Cardiac muscle cell (in vitro differentiated cells and primary cell): ENCODE results near the gene TMEM176A. TPM values are rescaled to one million over a fixed set of nuclear protein-coding genes. Genes with fewer than 3 reads are reported as not detected.

Experiments
- DNase-seq, 2 donors: peaks; one replicate each; pipeline versions ENCODE4 v3.0.0 to v3.0.0-alpha.2; 2010 to 2017; ENCODE audit warnings: low read depth in 1 of 2, low spot score in 1 of 2
- H3K27ac ChIP-seq: fragments of 200-600 bp; sonication (generic); 2 replicates; pipeline ENCODE4 v1.5.1; 2016
- H3K27me3 ChIP-seq: fragments of 200-600 bp; sonication (generic); 2 replicates; pipeline ENCODE4 v1.6.0; 2016; ENCODE audit warnings: control low read depth
- H3K36me3 ChIP-seq: fragments of 200-600 bp; sonication (generic); 2 replicates; pipeline ENCODE4 v1.5.1; 2016; ENCODE audit warnings: control low read depth
- H3K4me1 ChIP-seq: fragments of 200-600 bp; sonication (generic); 2 replicates; pipeline ENCODE4 v1.8.1; 2017; ENCODE audit warnings: low read depth, mild to moderate bottlenecking, mixed run types
- H3K4me3 ChIP-seq: fragments of 200-600 bp; sonication (generic); 2 replicates; pipeline ENCODE4 v1.5.1; 2016; ENCODE audit warnings: mild to moderate bottlenecking
- H3K9me3 ChIP-seq: fragments of 200-600 bp; sonication (generic); 2 replicates; pipeline ENCODE4 v1.5.1; 2017; ENCODE audit warnings: low read depth, mild to moderate bottlenecking, control low read depth
- polyA plus RNA-seq: library from polyadenylated mRNA; unstranded; fragments of >200 nt; fragmentation: Nextera tagmentation; extraction: Ambion mirVana; gene quantifications from 2 replicates; pipeline ENCODE4 v1.2.1, GENCODE V29; 2016
- total RNA-seq: library from RNA; depleted of rRNA; stranded (reverse); fragments of >200 nt; gene quantifications from 2 replicates; pipeline ENCODE4 v1.2.3, GENCODE V29; 2016
- TF ChIP-seq, protein P1 (sequence below): IDR thresholded peaks from 2 replicates; pipeline ENCODE4 v1.5.1; 2012; ENCODE audit warnings: low read depth, mild to moderate bottlenecking, low read length

The TMEM176A gene
- total and polyA plus RNA-seq, 2 experiments from 2014 or later = 18.2 to 32.1 TPM

DNA sequence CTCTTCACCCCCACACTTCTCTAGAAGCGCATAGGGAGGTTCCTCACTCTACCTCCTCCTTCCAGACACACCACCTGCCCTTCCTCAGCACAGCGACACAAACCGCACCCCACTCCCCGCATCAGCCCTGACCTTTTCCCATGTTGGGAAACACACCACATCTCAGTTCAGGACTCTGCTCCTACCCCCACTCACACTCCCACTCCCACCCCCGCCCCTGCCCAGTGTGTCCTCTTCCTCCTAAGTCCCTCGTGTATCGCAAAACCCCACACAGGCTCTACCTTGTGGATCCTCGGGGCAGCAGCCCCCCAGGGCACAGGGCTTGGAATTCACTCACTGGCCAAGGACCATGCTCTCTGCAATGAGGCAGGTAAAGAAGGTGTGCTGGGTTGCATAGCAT, 47.5 kb downstream of the TMEM176A start:
- Histone ChIP-seq H3K27ac (no peak overlapping the region), H3K4me1 (peaks cover 8% of the 10 kb centered on the region), H3K27me3 (peaks cover 4% of the 10 kb centered on the region), H3K9me3 (no peaks in the 10 kb centered on the region), H3K4me3 (no peak overlapping the region), H3K36me3 (no peaks in the 10 kb centered on the region)
- TF ChIP-seq, protein P1, sequence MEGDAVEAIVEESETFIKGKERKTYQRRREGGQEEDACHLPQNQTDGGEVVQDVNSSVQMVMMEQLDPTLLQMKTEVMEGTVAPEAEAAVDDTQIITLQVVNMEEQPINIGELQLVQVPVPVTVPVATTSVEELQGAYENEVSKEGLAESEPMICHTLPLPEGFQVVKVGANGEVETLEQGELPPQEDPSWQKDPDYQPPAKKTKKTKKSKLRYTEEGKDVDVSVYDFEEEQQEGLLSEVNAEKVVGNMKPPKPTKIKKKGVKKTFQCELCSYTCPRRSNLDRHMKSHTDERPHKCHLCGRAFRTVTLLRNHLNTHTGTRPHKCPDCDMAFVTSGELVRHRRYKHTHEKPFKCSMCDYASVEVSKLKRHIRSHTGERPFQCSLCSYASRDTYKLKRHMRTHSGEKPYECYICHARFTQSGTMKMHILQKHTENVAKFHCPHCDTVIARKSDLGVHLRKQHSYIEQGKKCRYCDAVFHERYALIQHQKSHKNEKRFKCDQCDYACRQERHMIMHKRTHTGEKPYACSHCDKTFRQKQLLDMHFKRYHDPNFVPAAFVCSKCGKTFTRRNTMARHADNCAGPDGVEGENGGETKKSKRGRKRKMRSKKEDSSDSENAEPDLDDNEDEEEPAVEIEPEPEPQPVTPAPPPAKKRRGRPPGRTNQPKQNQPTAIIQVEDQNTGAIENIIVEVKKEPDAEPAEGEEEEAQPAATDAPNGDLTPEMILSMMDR = no peak
- DNase-seq = no peak

DNA sequence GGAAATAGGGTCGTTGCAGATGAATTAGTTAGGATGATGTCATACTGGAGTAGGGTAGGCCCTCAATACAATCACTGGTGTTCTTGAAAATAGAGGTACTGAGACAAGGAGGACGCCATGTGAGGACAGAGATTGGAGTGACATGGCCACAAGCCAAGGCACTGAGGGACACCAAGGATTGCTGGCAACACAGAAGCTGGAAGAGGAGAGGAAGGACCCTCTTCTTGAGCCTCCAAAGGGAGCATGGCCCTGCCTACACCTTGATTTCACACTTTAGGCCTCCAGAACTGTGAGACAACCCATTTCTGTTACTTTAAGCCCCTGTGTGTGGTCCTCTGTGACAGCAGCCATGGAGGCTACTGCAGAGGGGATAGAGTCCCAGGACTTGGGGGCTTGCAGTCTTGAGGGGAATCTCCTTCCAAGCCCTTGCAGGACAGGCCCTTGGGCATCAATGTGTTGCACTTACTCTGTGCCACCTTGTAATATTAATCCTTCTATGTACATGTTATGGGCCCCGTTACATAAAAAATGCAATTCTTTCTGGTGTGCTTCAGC, 48.1 kb downstream of the TMEM176A start:
- H3K27ac ChIP-seq = no peak overlapping the region
- no peaks in the 10 kb centered on the region for H3K9me3 ChIP-seq
- H3K27me3 ChIP-seq = peaks cover 4% of the 10 kb centered on the region
- TF ChIP-seq, protein P1 = no peak
- H3K4me1 ChIP-seq = peaks cover 8% of the 10 kb centered on the region
- H3K4me3 ChIP-seq = no peak overlapping the region
- DNase-seq = no peak
- no peaks in the 10 kb centered on the region for H3K36me3 ChIP-seq

DNA sequence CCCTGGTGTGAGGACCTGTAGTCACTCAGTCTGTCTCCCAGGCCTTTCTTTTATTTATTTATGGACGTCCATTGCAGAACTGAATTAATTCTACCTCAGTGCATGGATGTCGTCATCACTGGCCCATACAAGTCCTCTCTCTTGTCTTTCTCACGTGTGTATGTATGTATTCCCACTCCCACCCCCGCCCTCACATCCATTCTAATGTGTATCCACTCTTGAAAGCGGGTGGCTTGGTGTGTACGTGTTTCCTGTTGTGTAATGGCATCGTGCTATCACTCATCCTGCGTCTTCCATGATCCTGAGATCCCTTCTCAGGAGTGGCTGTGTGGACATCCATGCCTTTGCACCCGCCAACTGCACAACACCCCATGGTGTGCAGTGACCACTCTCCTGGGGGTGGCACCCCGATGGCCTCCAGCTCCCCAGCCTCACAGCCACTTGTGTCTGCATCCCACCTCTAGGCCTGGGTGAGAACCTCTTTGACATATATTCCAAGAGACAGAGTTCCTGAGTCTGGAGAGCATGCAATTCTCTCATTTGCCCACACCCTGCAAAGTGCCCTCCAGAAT, 48.7 kb downstream of the TMEM176A start:
- H3K9me3 ChIP-seq = no peaks in the 10 kb centered on the region
- H3K27ac ChIP-seq = no peak overlapping the region
- peaks cover 4% of the 10 kb centered on the region for H3K27me3 ChIP-seq
- peaks cover 8% of the 10 kb centered on the region for H3K4me1 ChIP-seq
- H3K36me3 ChIP-seq = no peaks in the 10 kb centered on the region
- TF ChIP-seq, protein P1 = no peak
- no peak for DNase-seq
- no peak overlapping the region for H3K4me3 ChIP-seq

DNA sequence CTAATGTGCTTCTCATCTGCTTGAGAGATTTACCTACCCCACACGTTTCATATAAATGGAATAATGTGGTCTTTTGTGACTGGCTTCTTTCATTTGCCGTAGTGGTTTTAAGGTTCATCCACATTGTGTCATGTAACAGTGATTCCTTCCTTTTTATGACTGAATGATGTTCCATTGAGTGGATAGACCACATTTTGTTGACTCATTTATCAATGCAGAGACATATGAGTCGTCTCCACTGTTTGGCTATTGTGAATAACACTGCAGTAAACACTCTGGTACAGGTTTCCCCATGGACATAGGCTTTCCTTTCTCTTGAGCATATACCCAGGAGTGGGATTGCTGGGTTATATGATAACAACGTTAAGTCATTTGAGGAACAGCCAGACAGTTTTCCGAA, 49.7 kb downstream of the TMEM176A start:
- no peaks in the 10 kb centered on the region for H3K9me3 ChIP-seq
- TF ChIP-seq, protein P1 = no peak
- peaks cover 13% of the 10 kb centered on the region for H3K4me1 ChIP-seq
- peaks cover 4% of the 10 kb centered on the region for H3K27me3 ChIP-seq
- no peak overlapping the region for H3K4me3 ChIP-seq
- H3K27ac ChIP-seq = no peak overlapping the region
- H3K36me3 ChIP-seq = no peaks in the 10 kb centered on the region
- DNase-seq = no peak

DNA sequence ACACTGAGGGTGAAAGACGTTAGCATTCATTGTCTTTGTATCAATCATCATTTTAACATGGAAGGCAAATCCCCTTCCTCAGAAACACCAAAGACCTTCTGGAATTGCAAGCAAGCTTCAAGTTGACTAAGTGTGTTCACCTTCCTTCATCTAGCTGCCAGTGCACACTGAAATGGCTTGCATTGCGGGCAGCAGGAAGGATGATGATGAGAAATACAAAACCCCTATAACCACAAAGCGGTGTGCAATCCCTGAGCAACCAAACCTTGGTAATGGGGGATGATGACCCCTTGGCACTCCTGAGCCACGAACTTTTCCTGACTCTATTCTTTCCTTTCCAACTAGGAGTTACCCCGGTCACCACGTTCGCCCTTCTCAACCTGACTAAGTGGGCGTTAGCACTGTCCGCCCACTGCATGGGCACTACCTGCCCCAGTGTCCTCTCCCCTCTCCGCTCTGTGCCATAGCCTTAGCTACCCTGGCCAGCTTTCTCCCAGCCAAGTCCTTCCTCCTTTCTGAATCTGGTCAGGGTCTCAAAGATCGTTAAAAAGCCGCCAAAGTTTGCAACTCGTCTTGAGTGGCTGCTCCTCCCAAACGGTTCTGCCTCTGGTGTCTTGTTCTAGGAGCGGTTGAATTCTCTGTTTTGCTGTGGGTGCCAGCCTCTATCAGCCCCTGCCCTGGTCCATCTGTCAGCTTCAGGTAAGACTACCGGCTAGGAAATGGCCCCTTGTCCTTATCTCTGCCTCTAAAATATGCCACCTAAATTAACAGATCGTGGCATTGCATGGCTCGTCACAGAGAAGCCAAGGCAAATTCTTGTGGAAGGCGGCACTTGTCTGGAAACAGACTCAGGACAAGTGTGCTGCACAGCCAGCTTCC, 51.2 kb downstream of the TMEM176A start:
- no peak for DNase-seq
- no peaks in the 10 kb centered on the region for H3K36me3 ChIP-seq
- no peaks in the 10 kb centered on the region for H3K9me3 ChIP-seq
- H3K27me3 ChIP-seq = peaks cover 4% of the 10 kb centered on the region
- peaks cover 5% of the 10 kb centered on the region for H3K4me1 ChIP-seq
- TF ChIP-seq, protein P1 = no peak
- H3K27ac ChIP-seq = no peak overlapping the region
- no peak overlapping the region for H3K4me3 ChIP-seq
